IMR-90 (cell line): Measurements from ENCODE around the gene GRAP. TPM values are rescaled to one million over a fixed set of nuclear protein-coding genes. Genes with fewer than 3 reads are reported as not detected.

ENCODE experiments used
- ATAC-seq: fragments of 200-7000 bp; cut with Tn5 transposase; 2 replicates; pipeline ENCODE4 v1.9.1; 2020; ENCODE audit warnings: low read depth, mild to moderate bottlenecking, moderate library complexity
- BruUV-seq: library from RNA; stranded (reverse); fragments of 400-500 nt; replicated peaks from 2 replicates; lab custom pipeline; 2021; lab: Mats Ljungman, UMichigan
- CTCF ChIA-PET: fragments of 300-600 bp; formaldehyde crosslinking; extraction: SDS; loops from one replicate; lab custom pipeline; 2021; ENCODE audit warnings: antibody characterized with exemption; lab: Yijun Ruan, JAX
- POLR2A ChIA-PET: fragments of 300-600 bp; sonication (Branson Sonifier 250); formaldehyde crosslinking; loops from one replicate; lab custom pipeline; 2022; ENCODE audit warnings: antibody characterized with exemption; ENCODE audit not compliant: unreplicated experiment; lab: Charles Lee
- DNase-seq: peaks from one replicate; pipeline ENCODE4 v3.0.0; 2013
- H2AFZ ChIP-seq: replicated peaks from 2 replicates; pipeline ENCODE3; 2013; ENCODE audit warnings: low read length, mild to moderate bottlenecking; ENCODE audit not compliant: poor library complexity
- H2AK5ac ChIP-seq: 2 replicates; pipeline ENCODE4 v1.6.1; 2013; ENCODE audit warnings: low read depth, low read length, inconsistent platforms
- H2AK9ac ChIP-seq: replicated peaks from 2 replicates; pipeline ENCODE3; 2013; ENCODE audit warnings: mild to moderate bottlenecking, low read depth, low read length, moderate library complexity; ENCODE audit not compliant: poor library complexity
- H2BK120ac ChIP-seq: 2 replicates; pipeline ENCODE4 v1.6.1; 2013; ENCODE audit warnings: low read depth, low read length, inconsistent platforms
- H2BK15ac ChIP-seq: 3 replicates; pipeline ENCODE4 v1.6.1; 2013; ENCODE audit warnings: low read depth, low read length, inconsistent platforms
- H2BK20ac ChIP-seq: 2 replicates; pipeline ENCODE4 v1.6.1; 2013; ENCODE audit warnings: low read depth, mild to moderate bottlenecking, inconsistent platforms, low read length, moderate library complexity
- H2BK5ac ChIP-seq: 2 replicates; pipeline ENCODE4 v1.6.1; 2013; ENCODE audit warnings: mild to moderate bottlenecking, low read depth, low read length, inconsistent platforms; ENCODE audit not compliant: poor library complexity, severe bottlenecking
- H3K14ac ChIP-seq: replicated peaks from 2 replicates; pipeline ENCODE4 v1.6.1; 2013; ENCODE audit warnings: low read depth, low read length, inconsistent platforms
- H3K18ac ChIP-seq: 2 replicates; pipeline ENCODE4 v1.6.1; 2013; ENCODE audit warnings: low read depth, low read length, control low read depth
- H3K23ac ChIP-seq: 2 replicates; pipeline ENCODE4 v1.6.1; 2013; ENCODE audit warnings: low read depth, low read length, inconsistent platforms
- H3K27ac ChIP-seq: 2 replicates; pipeline ENCODE4 v1.5.1; 2013; ENCODE audit warnings: mild to moderate bottlenecking, control low read depth, low read length; ENCODE audit not compliant: insufficient read depth
- H3K27me3 ChIP-seq: 2 replicates; pipeline ENCODE4 v1.6.1; 2013; ENCODE audit warnings: low read length; ENCODE audit not compliant: control insufficient read depth, insufficient read depth
- H3K36me3 ChIP-seq: 2 replicates; pipeline ENCODE4 v1.6.1; 2013; ENCODE audit warnings: low read length, mixed read lengths; ENCODE audit not compliant: control insufficient read depth, insufficient read depth
- H3K4ac ChIP-seq: 2 replicates; pipeline ENCODE4 v1.6.1; 2013; ENCODE audit warnings: low read depth, low read length, inconsistent platforms
- H3K4me1 ChIP-seq: 2 replicates; pipeline ENCODE4 v1.6.1; 2013; ENCODE audit warnings: low read length, mixed read lengths; ENCODE audit not compliant: control insufficient read depth, insufficient read depth
- H3K4me2 ChIP-seq: 2 replicates; pipeline ENCODE4 v1.6.1; 2013; ENCODE audit warnings: low read depth, mild to moderate bottlenecking, control low read depth, low read length, moderate library complexity
- H3K4me3 ChIP-seq: 2 replicates; pipeline ENCODE4 v1.5.1; 2013; ENCODE audit warnings: low read depth, mild to moderate bottlenecking, control low read depth, low read length, moderate library complexity; ENCODE audit not compliant: insufficient read depth
- H3K56ac ChIP-seq: 2 replicates; pipeline ENCODE4 v1.6.1; 2013; ENCODE audit warnings: low read length, inconsistent platforms; ENCODE audit not compliant: insufficient read depth; ENCODE audit errors: extremely low read depth
- H3K79me1 ChIP-seq, 2 experiments: 2 replicates each; pipeline ENCODE4 v1.6.1; 2013; ENCODE audit warnings: low read length in 2 of 2, inconsistent platforms in 1 of 2, low read depth in 1 of 2
- H3K9ac ChIP-seq: 2 replicates; pipeline ENCODE4 v1.6.1; 2013; ENCODE audit warnings: low read depth, low read length, control low read depth
- H3K9me1 ChIP-seq: 2 replicates; pipeline ENCODE4 v1.6.1; 2013; ENCODE audit warnings: low read length, inconsistent platforms; ENCODE audit not compliant: insufficient read depth
- H3K9me3 ChIP-seq: 2 replicates; pipeline ENCODE4 v1.6.1; 2013; ENCODE audit warnings: low read length; ENCODE audit not compliant: control insufficient read depth, insufficient read depth
- H4K20me1 ChIP-seq: 2 replicates; pipeline ENCODE4 v1.6.1; 2013; ENCODE audit warnings: low read length, inconsistent platforms; ENCODE audit not compliant: insufficient read depth
- H4K5ac ChIP-seq: 2 replicates; pipeline ENCODE4 v1.6.1; 2013; ENCODE audit warnings: mild to moderate bottlenecking, low read depth, low read length, control low read depth
- H4K8ac ChIP-seq, 2 experiments: 2 replicates each; pipeline ENCODE4 v1.6.1; 2013; ENCODE audit warnings: low read depth in 2 of 2, low read length in 2 of 2, control low read depth in 1 of 2, inconsistent platforms in 1 of 2
- H4K91ac ChIP-seq: 2 replicates; pipeline ENCODE4 v1.6.1; 2013; ENCODE audit warnings: low read depth, low read length, inconsistent platforms; ENCODE audit not compliant: insufficient read depth
- RCOR1 ChIP-seq: IDR thresholded peaks from 2 replicates; pipeline ENCODE4 v1.6.1; 2012; ENCODE audit warnings: mild to moderate bottlenecking, low read length, improper control_type of control experiment; ENCODE audit not compliant: insufficient replicate concordance
- WGBS, 2 experiments: methylation state at CpG; one replicate each; pipeline versions ENCODE4 v1.1.5 to v1.1.7; 2013; ENCODE audit warnings: missing lambda C conversion rate in 2 of 2; ENCODE audit not compliant: insufficient read length in 1 of 2; ENCODE audit errors: extremely low coverage in 2 of 2; 5-methylcytosine and 5-hydroxymethylcytosine counted together
- dilution Hi-C: fragments of 300-500 bp; cut with HindIII; formaldehyde crosslinking; loops from one replicate; pipeline ENCODE4 v1.14.3; 2018; ENCODE audit warnings: low sequenced_read_pairs; ENCODE audit not compliant: unreplicated experiment
- in situ Hi-C: fragments of 300-500 bp; cut with MboI; formaldehyde crosslinking; loops from 3 replicates; pipeline ENCODE4 v1.14.3; 2019; ENCODE audit warnings: low sequenced_read_pairs, inconsistent platforms, mixed read lengths
- intact Hi-C: fragments of 100-400 bp; cut with micrococcal nuclease; formaldehyde crosslinking; loops from 2 replicates; pipeline ENCODE4 v1.10.0; 2022
- polyA plus RNA-seq, 3 experiments: library from polyadenylated mRNA; depleted of rRNA; stranded (reverse); fragments of >200 nt; gene quantifications; 2 replicates each; pipeline ENCODE4 v1.2.3, GENCODE V29; 2012; ENCODE audit warnings: low replicate concordance in 1 of 3
- total RNA-seq: library from RNA; depleted of rRNA; stranded (reverse); fragments of >200 nt; gene quantifications from 2 replicates; pipeline ENCODE4 v1.2.3, GENCODE V29; 2012
- TF ChIP-seq, protein P1 (sequence below): conservative IDR thresholded peaks from 2 replicates; pipeline ENCODE4 v1.5.1; 2012; ENCODE audit warnings: mild to moderate bottlenecking, low read depth, low read length, improper control_type of control experiment

The GRAP gene
- total and polyA plus RNA-seq, 2 of the 4 experiments (the other 2 are of a cell fraction), result under 0.01 to 0.14 TPM

GRCh38 chr17:19010729-19011505 lies 35.8 kb downstream of the GRAP start:
- H3K4ac ChIP-seq, result peak overlapping the region; percentile 79
- peak overlapping the region; percentile 72 for H2AFZ ChIP-seq
- no peak overlapping the region for H3K4me3 ChIP-seq
- H3K79me1 ChIP-seq, result no peaks in the 10 kb centered on the region; a peak in 1 of 4 replicates
- H4K20me1 ChIP-seq, result no peaks in the 10 kb centered on the region
- no peaks in the 10 kb centered on the region for H3K9me3 ChIP-seq
- H3K9ac ChIP-seq, result no peak overlapping the region
- intact Hi-C loops, result no loop called here
- peak overlapping the region; percentile 43; the same call in 1 of the 2 replicates for H2BK120ac ChIP-seq
- peak overlapping the region; percentile 27; the same call in 1 of the 2 replicates for H4K5ac ChIP-seq
- H2AK5ac ChIP-seq, result peak overlapping the region; percentile 17; the same call in 1 of the 2 replicates
- H2AK9ac ChIP-seq, result no peak overlapping the region
- peaks cover 11% of the 10 kb centered on the region for H3K9me1 ChIP-seq
- in situ Hi-C loops, result no loop called here
- no peak overlapping the region for H2BK5ac ChIP-seq
- 33% methylated on average over 3 of the region's 11 CpGs; no CpG with 5 or more reads in 1 of the 2 experiments for WGBS, 2 experiments
- H3K27me3 ChIP-seq, result no peaks in the 10 kb centered on the region
- H4K8ac ChIP-seq, result peak overlapping the region in 1 of 2 experiments; percentile 79; a peak in 2 of 4 replicates
- dilution Hi-C loops, result no loop called here
- no TSS peak for BruUV-seq
- H2BK20ac ChIP-seq, result no peak overlapping the region
- peak overlapping the region; percentile 89 for H3K14ac ChIP-seq
- no peak overlapping the region for H3K4me2 ChIP-seq
- H3K56ac ChIP-seq, result no peak overlapping the region
- ATAC-seq (peak; percentile 63), DNase-seq (no peak)
- H3K36me3 ChIP-seq, result no peaks in the 10 kb centered on the region
- TF ChIP-seq, protein P1, sequence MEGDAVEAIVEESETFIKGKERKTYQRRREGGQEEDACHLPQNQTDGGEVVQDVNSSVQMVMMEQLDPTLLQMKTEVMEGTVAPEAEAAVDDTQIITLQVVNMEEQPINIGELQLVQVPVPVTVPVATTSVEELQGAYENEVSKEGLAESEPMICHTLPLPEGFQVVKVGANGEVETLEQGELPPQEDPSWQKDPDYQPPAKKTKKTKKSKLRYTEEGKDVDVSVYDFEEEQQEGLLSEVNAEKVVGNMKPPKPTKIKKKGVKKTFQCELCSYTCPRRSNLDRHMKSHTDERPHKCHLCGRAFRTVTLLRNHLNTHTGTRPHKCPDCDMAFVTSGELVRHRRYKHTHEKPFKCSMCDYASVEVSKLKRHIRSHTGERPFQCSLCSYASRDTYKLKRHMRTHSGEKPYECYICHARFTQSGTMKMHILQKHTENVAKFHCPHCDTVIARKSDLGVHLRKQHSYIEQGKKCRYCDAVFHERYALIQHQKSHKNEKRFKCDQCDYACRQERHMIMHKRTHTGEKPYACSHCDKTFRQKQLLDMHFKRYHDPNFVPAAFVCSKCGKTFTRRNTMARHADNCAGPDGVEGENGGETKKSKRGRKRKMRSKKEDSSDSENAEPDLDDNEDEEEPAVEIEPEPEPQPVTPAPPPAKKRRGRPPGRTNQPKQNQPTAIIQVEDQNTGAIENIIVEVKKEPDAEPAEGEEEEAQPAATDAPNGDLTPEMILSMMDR, result no peak
- TF ChIP-seq RCOR1, result peak; percentile 23
- ChIA-PET POLR2A (no interaction called here), CTCF (no interaction called here)
- H2BK15ac ChIP-seq, result no peak overlapping the region
- H3K18ac ChIP-seq, result no peak overlapping the region; the same call in 1 of the 2 replicates
- H3K27ac ChIP-seq, result no peak overlapping the region
- no peak overlapping the region; the same call in 1 of the 2 replicates for H4K91ac ChIP-seq
- H3K4me1 ChIP-seq, result peaks cover 5% of the 10 kb centered on the region
- peak overlapping the region; percentile 87 for H3K23ac ChIP-seq
